BLaER1 treated with 17β-estradiol and CSF1 and Interleukin-3, amounts not matched to agents 10 nM and 100 nM (cell line): ENCODE results near the gene ZNF878.

ENCODE experiments used
- H3K27ac ChIP-seq, 11 experiments: shearing (Covaris generic); formaldehyde crosslinking; 2 replicates each; pipeline ENCODE4 v1.8.1; 2022
- H3K27me3 ChIP-seq, 11 experiments: shearing (Covaris generic); formaldehyde crosslinking; 2 replicates each; pipeline ENCODE4 v1.8.1; 2022
- H3K36me3 ChIP-seq, 11 experiments: shearing (Covaris generic); formaldehyde crosslinking; 2 replicates each; pipeline ENCODE4 v1.8.1; 2022
- H3K4me1 ChIP-seq, 10 experiments: shearing (Covaris generic); formaldehyde crosslinking; 2 replicates each; pipeline ENCODE4 v1.8.1; 2022
- H3K4me2 ChIP-seq, 11 experiments: shearing (Covaris generic); formaldehyde crosslinking; 2 replicates each; pipeline ENCODE4 v1.8.1; 2022
- H3K4me3 ChIP-seq, 10 experiments: shearing (Covaris generic); formaldehyde crosslinking; 2 replicates each; pipeline ENCODE4 v1.8.1; 2022
- H3K9ac ChIP-seq, 11 experiments: shearing (Covaris generic); formaldehyde crosslinking; 2 replicates each; pipeline ENCODE4 v1.8.1; 2022
- H3K9me3 ChIP-seq, 11 experiments: shearing (Covaris generic); formaldehyde crosslinking; replicated peaks in 1 of 11; 2 replicates each; pipeline ENCODE4 v1.8.1; 2022
- H4K20me1 ChIP-seq, 11 experiments: shearing (Covaris generic); formaldehyde crosslinking; 2 replicates each; pipeline ENCODE4 v1.8.1; 2022
- Cebpa-rat ChIP-seq, 11 experiments: shearing (Covaris generic); IDR thresholded peaks; 2 replicates each; pipeline ENCODE4 v1.8.1; 2022

ZNF878 gene

GRCh38 chr19:12000152-12000981 lies 52.4 kb downstream of the ZNF878 start:
- H3K4me3 ChIP-seq: peak overlapping the region in 4 of 10 experiments; percentile 20 to 36 (median 28); a peak in 5 of 20 replicates
- H3K4me2 ChIP-seq: peak overlapping the region; percentile 41 to 87 (median 73); a peak in 21 of 22 replicates
- peaks cover 82 to 93% (median 89%) of the 10 kb centered on the region in 11 experiments for H3K9me3 ChIP-seq
- H3K9ac ChIP-seq: peak overlapping the region in 4 of 11 experiments; percentile 10 to 39 (median 29); a peak in 6 of 22 replicates
- peak overlapping the region in 8 of 11 experiments; percentile 12 to 57 (median 38); a peak in 11 of 22 replicates for H3K27ac ChIP-seq
- peaks cover 16 to 27% (median 23%) of the 10 kb centered on the region in 10 experiments for H3K4me1 ChIP-seq
- H3K27me3 ChIP-seq: no peaks in the 10 kb centered on the region
- H3K36me3 ChIP-seq: peaks cover 76 to 92% (median 85%) of the 10 kb centered on the region in 11 experiments
- H4K20me1 ChIP-seq: peaks cover 0 to 32% (median 13%) of the 10 kb centered on the region in 11 experiments; a peak in 12 of 22 replicates
- no peak for TF ChIP-seq Cebpa-rat (IDR thresholded peaks at IDR 0.05)

- Histone ChIP-seq H3K4me2 (peak overlapping the region in 5 of 11 experiments; percentile 10 to 24 (median 15); a peak in 2 of 22 replicates), H3K36me3 (peaks cover 84 to 99% (median 97%) of the 10 kb centered on the region in 11 experiments), H3K27me3 (no peaks in the 10 kb centered on the region), H3K4me1 (peaks cover 12 to 37% (median 26%) of the 10 kb centered on the region in 10 experiments), H3K9ac (no peak overlapping the region), H3K4me3 (peak overlapping the region in 2 of 10 experiments; percentile 30 to 36; a peak in 5 of 20 replicates), H3K9me3 (peaks cover 76 to 100% (median 99%) of the 10 kb centered on the region in 11 experiments), H3K27ac (no peak overlapping the region), H4K20me1 (peaks cover 0 to 65% (median 22%) of the 10 kb centered on the region in 11 experiments; a peak in 14 of 22 replicates)
- no peak for TF ChIP-seq Cebpa-rat (IDR thresholded peaks at IDR 0.05)
Measured at GRCh38 chr19:11995174-11995573, 57.6 kb downstream of the ZNF878 start.
